ENCODE results near the gene STEAP3.

Gene STEAP3

DNA sequence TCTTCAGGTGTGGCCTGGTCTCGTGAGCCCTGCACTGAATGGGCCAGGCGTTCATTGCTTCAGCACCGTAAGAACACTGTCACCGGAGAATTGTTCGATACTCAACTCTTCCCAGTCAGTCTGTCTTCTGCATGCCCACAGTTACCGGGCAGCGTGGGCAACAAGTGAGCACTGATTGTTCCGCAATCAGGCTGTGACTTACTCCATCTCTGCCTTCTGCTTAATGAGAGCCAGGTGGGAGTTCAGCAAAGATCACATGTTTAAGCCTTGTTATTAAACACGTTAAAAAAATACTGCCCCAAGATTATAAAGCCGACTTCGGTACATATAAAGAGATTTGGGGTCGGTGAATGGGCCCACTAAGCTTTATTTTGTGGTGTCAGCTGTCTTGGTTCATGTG, 3.7 kb downstream of the STEAP3 start:
- DNase-seq, result no peak

DNA sequence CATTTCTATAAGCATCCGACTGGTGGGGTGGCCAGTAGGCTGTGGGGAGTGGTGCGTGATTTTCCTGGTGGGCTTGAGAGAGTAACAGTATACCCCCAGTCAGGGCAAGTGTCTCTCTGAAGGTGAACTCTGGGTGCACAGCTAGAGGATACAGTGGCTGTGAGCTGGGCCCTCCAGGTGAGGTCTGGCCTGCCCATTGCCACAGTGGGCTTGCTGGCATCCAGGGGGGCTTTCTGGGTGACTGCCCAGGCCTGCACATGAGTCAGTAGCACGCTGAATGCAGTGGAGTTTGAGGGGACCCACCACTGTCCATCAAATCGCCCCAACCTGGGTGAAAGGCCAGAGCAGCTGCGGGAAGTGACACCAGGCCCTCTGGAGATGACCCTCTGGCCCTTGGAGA, 4.5 kb downstream of the STEAP3 start:
- DNase-seq, result no peak

DNA sequence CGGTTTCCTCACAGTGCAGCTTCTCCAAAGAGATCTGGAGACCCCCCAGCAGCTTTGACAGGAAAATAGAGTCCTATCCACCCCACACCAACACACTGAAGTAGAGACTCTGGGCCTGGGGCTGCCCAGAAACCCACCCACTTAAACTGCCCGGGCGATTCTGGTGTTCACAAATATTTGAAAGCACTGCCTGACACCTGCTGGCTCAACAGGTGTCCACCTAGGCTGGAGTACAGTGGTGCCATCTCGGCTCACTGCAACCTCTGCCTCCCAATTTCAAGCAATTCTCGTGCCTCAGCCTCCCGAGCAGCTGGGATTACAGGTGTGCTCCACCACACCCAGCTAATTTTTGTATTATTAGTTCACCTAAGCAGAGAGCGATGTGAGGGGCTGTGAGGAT, 5.3 kb downstream of the STEAP3 start:
- DNase-seq, result no peak

GRCh38 chr2:119229716-119230115, 6.1 kb downstream of the STEAP3 start:
- no peak for DNase-seq

DNA sequence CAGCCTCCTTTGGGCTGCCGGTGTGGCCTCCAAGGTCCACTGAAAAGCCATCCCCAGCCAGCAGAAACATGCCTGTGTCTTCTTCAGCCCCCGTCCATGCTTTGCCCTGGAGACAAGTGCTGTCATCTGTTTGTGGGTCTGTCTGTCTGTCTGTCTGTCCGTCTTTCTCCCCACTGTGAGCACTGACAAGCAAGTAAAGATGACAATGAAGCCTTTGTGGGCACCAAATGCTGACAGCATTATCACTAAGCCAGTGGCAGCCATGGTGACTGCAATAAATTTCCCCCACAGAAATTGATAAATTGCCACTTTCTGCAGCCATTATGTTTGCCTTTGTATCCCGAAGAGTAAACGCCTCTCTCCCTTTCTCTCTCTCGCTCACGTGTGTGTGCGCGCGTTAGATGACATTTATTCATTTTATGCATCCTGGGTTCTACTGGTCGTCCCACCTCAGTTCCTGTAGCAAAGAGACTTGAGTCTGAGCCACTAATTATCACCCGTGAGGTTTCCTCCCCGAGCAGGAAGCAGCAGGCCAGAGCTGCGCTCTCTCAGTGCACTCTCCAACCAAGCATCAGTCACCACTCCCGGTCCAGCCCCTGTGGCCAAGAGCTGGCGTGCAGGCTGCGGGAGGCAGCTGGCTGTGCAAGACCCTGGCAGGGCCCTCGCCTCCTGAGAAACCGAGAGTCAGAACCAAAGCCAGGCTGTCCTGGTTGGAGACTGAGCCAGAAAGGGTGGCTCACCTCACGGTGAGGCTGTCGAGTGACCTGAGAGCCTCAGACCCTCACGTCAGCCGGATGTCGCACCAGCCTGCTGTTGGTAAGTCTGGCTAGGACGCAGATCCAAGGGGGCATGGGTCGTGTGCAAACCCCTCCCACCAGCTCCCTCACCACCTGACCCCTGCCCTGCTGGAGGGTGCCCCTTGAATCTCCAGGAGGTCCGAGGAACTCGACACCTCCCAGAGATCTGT, 6.9 kb downstream of the STEAP3 start:
- peak; percentile 23 for DNase-seq

GRCh38 chr2:119231975-119232665, 8.5 kb downstream of the STEAP3 start:
- no peak for DNase-seq

- DNase-seq, result no peak
Measured at GRCh38 chr2:119232666-119232993, 9.0 kb downstream of the STEAP3 start.

- DNase-seq, result no peak
Measured at GRCh38 chr2:119233326-119234020, 9.8 kb downstream of the STEAP3 start.

DNA sequence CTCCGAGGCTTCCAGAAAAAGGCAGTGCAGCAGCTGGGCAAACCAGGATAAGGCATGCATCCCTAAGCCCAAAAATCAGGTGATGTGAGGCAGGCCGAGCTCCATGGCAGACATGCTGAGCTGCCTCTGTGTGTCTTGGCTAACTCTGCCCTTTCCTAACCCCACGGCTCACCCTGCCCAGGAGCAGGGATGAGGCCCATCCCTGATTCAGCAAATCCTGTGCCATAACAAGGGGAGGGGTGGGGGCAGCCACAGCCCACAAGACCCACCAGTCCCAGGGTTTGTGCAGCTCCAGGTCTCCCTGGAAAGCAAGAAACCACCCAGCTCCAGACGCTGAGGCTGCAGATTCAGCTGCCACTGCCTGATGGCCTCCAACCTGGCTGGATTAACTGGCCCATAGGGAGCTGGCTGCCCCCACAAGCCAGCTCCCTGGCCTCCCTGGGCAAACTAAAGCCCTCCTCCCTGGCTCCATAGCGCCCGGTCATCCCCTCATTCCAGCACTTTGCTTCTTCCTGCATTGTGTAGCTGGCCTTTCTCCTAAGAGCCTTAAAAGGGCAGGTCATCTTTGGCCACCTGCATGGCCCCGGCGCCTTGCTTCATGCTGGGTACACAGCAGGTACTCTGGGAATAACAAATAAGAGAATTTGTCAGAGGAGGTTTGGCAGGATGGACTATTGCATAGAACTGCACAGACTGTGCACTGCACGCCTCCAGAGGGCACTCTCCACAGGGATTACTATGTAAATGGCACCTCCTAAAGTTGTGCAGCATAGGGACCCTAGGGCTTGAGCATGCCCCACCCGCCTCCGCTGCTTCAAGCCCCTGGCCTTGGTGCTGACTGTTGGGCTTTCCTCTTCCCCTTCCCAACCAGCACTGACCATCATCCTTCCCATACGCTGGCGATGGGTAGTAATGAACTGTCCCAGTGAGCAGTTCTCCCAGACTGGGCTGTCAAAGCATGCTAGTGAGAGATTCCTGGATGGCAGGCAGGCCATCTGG, 10.7 kb downstream of the STEAP3 start:
- no peak for DNase-seq

GRCh38 chr2:119236796-119237195, 13.2 kb downstream of the STEAP3 start:
- no peak for DNase-seq

DNA sequence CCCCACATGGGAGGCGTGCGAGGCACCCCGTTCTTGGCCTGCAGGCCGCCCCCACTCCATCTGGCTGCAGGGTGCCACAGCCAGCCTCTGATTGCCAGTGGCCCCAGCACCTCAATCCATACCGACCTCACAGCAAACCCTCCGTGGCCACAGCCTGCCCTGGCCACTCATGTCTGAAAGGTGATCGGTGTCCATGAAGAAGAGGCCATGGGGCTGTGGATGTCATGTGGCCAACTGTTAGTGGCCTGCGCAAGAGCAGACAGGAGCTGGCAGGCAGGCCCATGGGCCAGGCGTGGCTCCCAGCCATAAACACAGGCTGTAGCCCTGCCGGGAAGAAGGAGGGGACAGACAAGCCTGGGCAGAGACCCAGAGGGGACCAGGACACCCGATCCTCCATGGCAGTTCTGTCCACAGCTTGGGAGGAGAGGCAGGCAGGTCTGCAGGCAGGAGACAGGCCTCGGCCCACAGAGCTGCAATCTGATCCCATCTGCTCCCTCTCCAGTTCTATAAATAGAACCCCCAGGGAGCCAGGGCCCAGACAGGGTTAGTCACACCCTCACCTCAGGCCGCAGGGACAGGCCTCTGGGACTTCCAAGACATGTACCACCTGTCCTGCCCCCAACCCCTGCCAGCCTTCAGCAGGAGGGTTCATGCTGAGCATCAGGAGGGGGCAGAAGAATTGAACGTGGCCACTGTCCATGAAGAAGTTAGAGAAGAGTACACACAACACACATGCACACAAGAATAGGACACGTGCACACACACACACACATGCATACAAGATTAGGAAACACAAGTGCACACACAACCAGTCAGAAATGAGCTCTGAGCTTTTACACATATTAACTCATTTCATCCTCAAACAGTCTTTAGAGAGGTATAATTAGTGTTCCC, 16.9 kb downstream of the STEAP3 start:
- peak; percentile 60 for DNase-seq

- DNase-seq, result no peak
Measured at GRCh38 chr2:119241205-119241532, 17.5 kb downstream of the STEAP3 start.

DNA sequence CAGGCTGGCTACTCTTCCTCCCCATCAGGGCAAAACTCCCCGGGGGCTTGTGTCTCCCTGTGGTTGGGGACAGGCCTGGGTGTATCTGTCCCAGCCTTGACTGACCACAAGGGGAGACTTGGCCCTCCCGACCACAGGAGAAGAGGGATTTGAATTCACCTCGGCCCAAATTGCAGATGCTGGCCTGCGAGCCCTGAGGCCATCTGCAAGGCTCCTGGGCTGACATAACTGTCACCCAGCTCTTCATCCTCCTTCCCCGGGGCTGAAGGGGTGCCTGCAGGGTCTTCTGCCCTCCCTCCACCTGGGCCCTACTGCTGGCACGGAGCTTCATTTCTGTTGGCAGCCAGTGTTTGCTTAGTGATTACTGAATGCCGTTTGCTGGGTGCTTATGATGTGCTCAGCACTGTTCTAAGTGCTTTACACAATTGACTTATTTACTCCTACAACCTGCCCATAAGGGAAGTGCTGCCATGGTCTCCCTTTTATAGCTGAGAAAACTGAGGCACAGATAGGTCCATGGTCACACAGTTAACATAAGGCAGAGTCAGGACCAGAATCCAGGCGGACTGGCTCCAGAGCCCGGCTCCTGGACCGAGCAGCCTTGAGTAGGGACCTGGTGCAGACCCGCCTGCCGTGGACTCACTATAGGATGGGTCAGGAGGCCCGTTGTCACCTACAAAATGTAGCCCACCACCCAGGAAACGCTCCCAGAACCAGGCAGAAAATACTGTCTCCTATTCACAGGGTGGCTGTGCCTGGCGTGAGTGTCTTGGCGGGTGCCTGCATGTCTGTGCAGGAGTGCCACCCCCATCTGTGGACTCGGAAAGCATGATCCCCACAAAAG, 18.9 kb downstream of the STEAP3 start:
- peak; percentile 69 for DNase-seq

DNA sequence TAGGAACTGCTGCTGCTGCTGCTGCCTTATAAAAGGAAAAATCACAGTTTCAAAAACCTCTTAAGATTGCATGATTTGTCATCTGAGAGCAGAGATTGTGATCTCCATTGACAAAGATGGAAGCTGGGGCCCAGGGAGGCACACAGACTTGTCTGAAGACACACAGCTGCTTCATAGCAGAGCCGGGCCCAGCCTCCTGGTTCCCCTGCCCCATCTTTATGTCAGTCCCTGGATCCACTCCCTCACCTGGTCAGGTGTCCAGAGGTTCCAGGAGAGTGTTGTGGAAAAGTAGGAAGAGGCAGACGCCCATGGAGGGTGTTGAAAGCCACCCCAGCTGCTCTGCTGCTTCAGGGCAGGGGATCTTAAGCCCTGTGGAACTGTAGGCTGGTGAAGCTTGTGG, 20.0 kb downstream of the STEAP3 start:
- DNase-seq, result no peak

GRCh38 chr2:119245076-119245840, 21.6 kb downstream of the STEAP3 start:
- no peak for DNase-seq

- no peak for DNase-seq
Measured at GRCh38 chr2:119245841-119246230, 22.2 kb downstream of the STEAP3 start.

DNA sequence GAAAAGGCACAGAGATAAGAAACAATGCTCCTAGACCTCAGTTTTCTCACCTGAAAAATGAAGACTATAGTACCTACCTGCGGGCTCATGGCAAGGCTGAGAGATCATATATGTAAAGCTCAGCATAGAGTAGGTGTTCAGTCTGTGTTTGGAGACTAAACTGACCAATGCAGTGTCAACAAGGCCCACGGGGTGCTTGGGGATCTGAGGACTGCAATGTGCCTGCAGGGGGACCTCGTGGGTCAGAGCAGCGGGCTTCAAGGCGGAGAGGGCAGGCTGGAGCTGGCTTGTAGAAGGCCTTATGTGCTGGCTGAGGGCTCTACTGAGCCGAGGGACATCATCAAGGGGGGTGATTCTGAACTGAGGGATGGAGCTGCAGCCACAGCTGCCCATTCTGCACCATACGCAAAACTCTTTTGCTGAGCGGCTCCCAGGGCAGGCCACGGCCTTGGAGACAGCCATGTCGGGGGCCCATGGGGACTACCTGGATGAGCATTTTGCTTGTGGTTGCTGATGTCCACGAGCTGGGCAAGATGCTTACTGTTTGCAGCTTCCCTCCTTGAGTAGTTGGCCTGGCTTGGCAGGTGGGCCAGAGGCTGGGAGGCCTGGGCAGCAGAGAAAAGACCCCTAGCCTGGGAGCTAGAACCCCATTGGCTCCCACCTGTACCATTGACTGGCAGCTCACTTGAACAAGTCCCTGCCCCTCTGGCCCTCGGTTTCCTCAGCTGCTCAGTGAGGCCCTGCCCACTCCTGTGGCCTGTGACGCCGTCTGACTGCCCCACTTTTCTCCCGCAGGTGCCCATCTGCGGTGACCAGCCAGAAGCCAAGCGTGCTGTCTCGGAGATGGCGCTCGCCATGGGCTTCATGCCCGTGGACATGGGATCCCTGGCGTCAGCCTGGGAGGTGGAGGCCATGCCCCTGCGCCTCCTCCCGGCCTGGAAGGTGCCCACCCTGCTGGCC, 23.5 kb downstream of the STEAP3 start:
- no peak for DNase-seq

DNA sequence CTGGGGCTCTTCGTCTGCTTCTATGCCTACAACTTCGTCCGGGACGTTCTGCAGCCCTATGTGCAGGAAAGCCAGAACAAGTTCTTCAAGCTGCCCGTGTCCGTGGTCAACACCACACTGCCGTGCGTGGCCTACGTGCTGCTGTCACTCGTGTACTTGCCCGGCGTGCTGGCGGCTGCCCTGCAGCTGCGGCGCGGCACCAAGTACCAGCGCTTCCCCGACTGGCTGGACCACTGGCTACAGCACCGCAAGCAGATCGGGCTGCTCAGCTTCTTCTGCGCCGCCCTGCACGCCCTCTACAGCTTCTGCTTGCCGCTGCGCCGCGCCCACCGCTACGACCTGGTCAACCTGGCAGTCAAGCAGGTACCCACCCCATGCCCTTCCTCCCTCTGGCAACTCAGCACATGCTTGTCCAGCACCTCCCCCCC, 24.2 kb downstream of the STEAP3 start:
- no peak for DNase-seq
